ENCODE measurements around the gene CMPK1.

DNA sequence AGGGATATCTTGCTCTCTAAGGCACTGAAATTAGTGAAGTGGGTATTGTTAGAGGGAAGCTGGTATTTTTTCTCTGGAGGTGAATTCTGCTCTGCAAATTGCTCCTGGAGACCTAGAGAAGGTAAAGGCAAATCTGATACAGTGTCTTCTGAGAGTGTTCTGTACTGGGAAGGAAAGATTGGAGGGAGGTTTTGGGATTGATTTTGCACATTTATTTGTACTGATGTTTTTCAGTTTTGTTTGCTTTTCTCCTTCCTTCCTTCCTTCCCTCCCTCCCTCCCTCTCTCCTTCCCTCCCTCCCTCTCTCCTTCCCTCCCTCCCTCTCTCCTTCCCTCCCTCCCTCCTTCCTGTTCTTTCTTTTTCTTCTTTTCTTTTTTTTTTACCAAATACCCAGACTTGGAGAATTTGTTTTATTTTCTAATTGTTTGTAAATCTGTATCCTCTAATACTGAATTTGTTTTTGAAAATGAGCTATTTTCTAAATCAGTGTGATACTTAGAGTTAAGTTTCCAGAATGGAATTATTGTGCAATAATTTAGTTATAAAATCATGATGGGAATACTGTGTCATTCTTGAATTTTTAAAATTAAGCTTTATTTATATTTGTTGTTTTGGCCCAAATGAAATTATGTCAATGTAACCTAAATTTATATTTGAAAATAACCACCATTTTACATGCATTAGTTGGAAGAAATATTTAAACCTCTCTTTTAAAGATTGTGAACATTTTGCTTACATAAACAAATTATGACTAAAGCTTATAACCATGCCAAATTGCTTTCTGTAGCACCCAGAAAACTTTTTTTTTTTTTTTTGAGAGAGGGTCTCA lies 4.9 kb downstream of the CMPK1 start:
- TF ChIP-seq EZH2 (IDR thresholded peaks at IDR 0.05; ENCODE audit: insufficient read depth, poor library complexity, severe bottlenecking): no peak
- no peak for TF ChIP-seq EZH2phosphoT487 (IDR thresholded peaks at IDR 0.05; ENCODE audit: insufficient read depth, low read depth)
